Measurements from ENCODE around the gene RAI14.

RAI14 gene

GRCh38 chr5:34854459-34855174, 198.5 kb downstream of the RAI14 start:
- DNase-seq (ENCODE audit: low read depth in 2 of 2), result no peak

GRCh38 chr5:34857161-34857560, 201.0 kb downstream of the RAI14 start:
- no peak for DNase-seq (ENCODE audit: low read depth in 2 of 2)

GRCh38 chr5:34857894-34858293, 201.8 kb downstream of the RAI14 start:
- DNase-seq (ENCODE audit: low read depth in 2 of 2), result no peak

GRCh38 chr5:34858790-34859189, 202.7 kb downstream of the RAI14 start:
- DNase-seq (ENCODE audit: low read depth in 2 of 2), result no peak

- DNase-seq (ENCODE audit: low read depth in 2 of 2), result no peak
These were observed 203.1 kb downstream of the RAI14 start for GRCh38 chr5:34859253-34859652.

GRCh38 chr5:34863946-34864345, 207.8 kb downstream of the RAI14 start:
- DNase-seq (ENCODE audit: low read depth in 2 of 2), result no peak

- no peak for DNase-seq (ENCODE audit: low read depth in 2 of 2)
These were observed 209.0 kb downstream of the RAI14 start for GRCh38 chr5:34865091-34865490.

- DNase-seq (ENCODE audit: low read depth in 2 of 2), result no peak
These were observed 210.9 kb downstream of the RAI14 start for GRCh38 chr5:34866989-34867471.

- no peak for DNase-seq (ENCODE audit: low read depth in 2 of 2)
These were observed 211.5 kb downstream of the RAI14 start for GRCh38 chr5:34867660-34868059.

- no peak for DNase-seq (ENCODE audit: low read depth in 2 of 2)
These were observed 212.7 kb downstream of the RAI14 start for GRCh38 chr5:34868791-34869190.

- no peak for DNase-seq (ENCODE audit: low read depth in 2 of 2)
These were observed 213.1 kb downstream of the RAI14 start for GRCh38 chr5:34869256-34869655.

- DNase-seq (ENCODE audit: low read depth in 2 of 2), result no peak
These were observed 214.3 kb downstream of the RAI14 start for GRCh38 chr5:34870382-34870781.

- DNase-seq (ENCODE audit: low read depth in 2 of 2), result no peak
These were observed 220.1 kb downstream of the RAI14 start for GRCh38 chr5:34876275-34876674.

- DNase-seq (ENCODE audit: low read depth in 2 of 2), result no peak
These were observed 225.1 kb downstream of the RAI14 start for GRCh38 chr5:34881246-34881645.

All from stimulated activated CD8-positive, alpha-beta memory T cell treated with anti-CD3 and anti-CD28 coated beads, Interleukin-15, amount 100 ng/mL, for 4 hours (primary cell).